Activated naive CD4-positive, alpha-beta T cell treated with anti-CD3 and anti-CD28 coated beads, Interleukin-2, amount 10 ng/mL, durations not matched to agents 5 hours and 36 hours (primary cell): Measurements from ENCODE around the gene ASIC5. TPM values are rescaled to one million over a fixed set of nuclear protein-coding genes. Genes with fewer than 3 reads are reported as not detected.

ENCODE experiments used
- total RNA-seq, 2 experiments: library from RNA; stranded (reverse); gene quantifications; one replicate each; pipeline ENCODE4 v1.2.3, GENCODE V29; 2021

The ASIC5 gene, protein sequence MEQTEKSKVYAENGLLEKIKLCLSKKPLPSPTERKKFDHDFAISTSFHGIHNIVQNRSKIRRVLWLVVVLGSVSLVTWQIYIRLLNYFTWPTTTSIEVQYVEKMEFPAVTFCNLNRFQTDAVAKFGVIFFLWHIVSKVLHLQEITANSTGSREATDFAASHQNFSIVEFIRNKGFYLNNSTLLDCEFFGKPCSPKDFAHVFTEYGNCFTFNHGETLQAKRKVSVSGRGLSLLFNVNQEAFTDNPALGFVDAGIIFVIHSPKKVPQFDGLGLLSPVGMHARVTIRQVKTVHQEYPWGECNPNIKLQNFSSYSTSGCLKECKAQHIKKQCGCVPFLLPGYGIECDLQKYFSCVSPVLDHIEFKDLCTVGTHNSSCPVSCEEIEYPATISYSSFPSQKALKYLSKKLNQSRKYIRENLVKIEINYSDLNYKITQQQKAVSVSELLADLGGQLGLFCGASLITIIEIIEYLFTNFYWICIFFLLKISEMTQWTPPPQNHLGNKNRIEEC
- not detected for total RNA-seq

DNA sequence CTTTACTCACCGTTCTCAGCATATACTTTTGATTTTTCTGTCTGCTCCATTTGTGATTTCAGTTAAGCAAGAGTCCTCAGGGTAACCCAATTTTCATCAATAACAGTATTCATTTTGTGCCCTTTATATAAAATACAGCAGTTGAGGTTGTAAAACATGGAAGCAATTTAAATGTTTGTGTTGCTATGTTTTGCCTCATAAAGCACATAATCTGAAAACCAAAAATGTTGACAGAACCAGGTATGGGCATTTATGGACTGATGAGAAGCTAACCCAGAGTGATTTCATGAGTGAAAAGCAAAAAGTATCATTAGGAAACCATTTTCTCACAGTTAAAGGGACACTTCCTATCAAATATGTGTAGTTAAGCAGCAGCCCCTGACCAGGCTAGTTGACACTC is at the start of gene ASIC5:
Gene ASIC5 (minus strand): TSS at position 101 of the 400 bp plus-strand sequence. CDS start 51 bp downstream, at position 50.

DNA sequence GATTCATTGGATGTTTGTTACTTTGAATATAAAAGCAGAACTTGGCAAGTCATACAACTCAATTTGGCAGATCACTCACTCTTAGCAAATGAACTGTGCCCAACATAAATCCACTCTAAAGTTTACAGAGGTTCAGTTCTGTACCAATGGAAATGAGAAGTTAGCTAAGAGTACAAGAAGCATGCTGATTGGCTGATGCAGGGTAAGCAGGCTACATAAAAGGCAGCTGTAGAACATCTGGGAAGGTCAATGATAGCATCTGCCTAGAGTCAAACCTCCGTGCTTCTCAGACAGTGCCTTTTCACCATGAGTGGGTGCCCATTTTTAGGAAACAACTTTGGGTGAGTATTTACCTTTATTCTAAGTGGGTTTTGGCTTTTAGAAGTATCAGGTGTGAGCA is 37.4 kb upstream of the ASIC5 start, which contains the start of gene TDO2:
Gene TDO2 (plus strand): TSS at position 244 of the 400 bp plus-strand sequence. CDS start 63 bp downstream, at position 307.

Other genes with a start within 250 kb of the ASIC5 start
- gene GUCY1A1, start 199.4 kb downstream of the ASIC5 start, total RNA-seq = under 1 TPM in 1 of 2 experiments, not detected in 1; 0.18 TPM
- under 1 TPM; 0.10 to 0.14 TPM for gene GUCY1B1, start 107.3 kb downstream of the ASIC5 start, total RNA-seq
- gene TDO2, start 37.4 kb upstream of the ASIC5 start, total RNA-seq = not detected
- gene CTSO, start 87.6 kb upstream of the ASIC5 start, total RNA-seq = 1 to 10 TPM; 6.1 TPM